Panc1 (cell line): ENCODE results near the gene WDR33. TPM values are rescaled to one million over a fixed set of nuclear protein-coding genes. Genes with fewer than 3 reads are reported as not detected.

Experiments used
- ATAC-seq: fragments of 200-7000 bp; cut with Tn5 transposase; 2 replicates; pipeline ENCODE4 v1.9.1; 2020; ENCODE audit warnings: mild to moderate bottlenecking, moderate library complexity
- BruUV-seq: library from RNA; stranded (reverse); fragments of 400-500 nt; replicated peaks from 2 replicates; lab custom pipeline; 2021; lab: Mats Ljungman, UMichigan
- CTCF ChIA-PET: fragments of 300-600 bp; sonication (Branson Sonifier 250); formaldehyde crosslinking; loops from one replicate; lab custom pipeline; 2022; ENCODE audit warnings: antibody characterized with exemption; lab: Charles Lee
- POLR2A ChIA-PET: fragments of 300-600 bp; sonication (Branson Sonifier 250); formaldehyde crosslinking; loops from one replicate; lab custom pipeline; 2022; ENCODE audit warnings: antibody characterized with exemption; lab: Charles Lee
- DNase-seq: peaks from one replicate; pipeline ENCODE4 v3.0.0-alpha.2; 2010; ENCODE audit warnings: low read depth, low spot score
- H3K27ac ChIP-seq: 2 replicates; pipeline ENCODE4 v1.5.1; 2011; ENCODE audit warnings: mild to moderate bottlenecking, low read length, inconsistent platforms
- H3K27me3 ChIP-seq: fragments of 200-500 bp; sonication (Bioruptor generic); 2 replicates; pipeline ENCODE4 v1.6.0; 2014; ENCODE audit warnings: low read length, inconsistent platforms; ENCODE audit not compliant: control insufficient read depth, insufficient read depth
- H3K36me3 ChIP-seq: fragments of 200-500 bp; sonication (Bioruptor generic); 2 replicates; pipeline ENCODE4 v1.5.1; 2014; ENCODE audit warnings: inconsistent platforms, mild to moderate bottlenecking, low read length, moderate library complexity; ENCODE audit not compliant: control insufficient read depth, insufficient read depth
- H3K4me1 ChIP-seq: 2 replicates; pipeline ENCODE4 v1.5.1; 2011; ENCODE audit warnings: inconsistent platforms, mild to moderate bottlenecking, low read length, moderate library complexity; ENCODE audit not compliant: control insufficient read depth, insufficient read depth
- H3K4me3 ChIP-seq, 2 experiments: 2 replicates each; pipeline ENCODE4 v1.5.1; 2011 to 2012; ENCODE audit warnings: low read depth in 2 of 2, low read length in 2 of 2, mild to moderate bottlenecking in 2 of 2, inconsistent platforms in 1 of 2, moderate library complexity in 1 of 2
- H3K9me3 ChIP-seq: fragments of 200-500 bp; sonication (Bioruptor generic); 2 replicates; pipeline ENCODE4 v1.5.1; 2014; ENCODE audit warnings: low read depth, mild to moderate bottlenecking, inconsistent platforms, low read length, moderate library complexity; ENCODE audit not compliant: control insufficient read depth, insufficient read depth
- CTCF ChIP-seq: fragments of 450-650 bp; IDR thresholded peaks from 2 replicates; pipeline ENCODE4 v1.5.1; 2017; ENCODE audit warnings: mild to moderate bottlenecking
- POLR2AphosphoS5 ChIP-seq: IDR thresholded peaks from 2 replicates; pipeline ENCODE4 v1.6.1; 2012; ENCODE audit warnings: mild to moderate bottlenecking, low read depth, low read length, moderate library complexity
- REST ChIP-seq, 2 experiments: IDR thresholded peaks; 2 replicates each; pipeline ENCODE4 v1.6.1; 2011 to 2012; ENCODE audit warnings: low read depth in 2 of 2, control low read depth in 1 of 2, low read length in 1 of 2, mild to moderate bottlenecking in 1 of 2, moderate library complexity in 1 of 2; ENCODE audit not compliant: insufficient read depth in 1 of 2
- SIN3A ChIP-seq: IDR thresholded peaks from 2 replicates; pipeline ENCODE4 v1.6.1; 2012; ENCODE audit warnings: low read depth, mild to moderate bottlenecking, low read length, moderate library complexity, borderline replicate concordance; ENCODE audit not compliant: insufficient read depth
- TCF7L2 ChIP-seq: IDR thresholded peaks from 2 replicates; pipeline ENCODE4 v1.6.1; 2011; ENCODE audit warnings: mild to moderate bottlenecking, low read depth, low read length, inconsistent platforms
- in situ Hi-C: cut with HindIII; loops from 2 replicates; pipeline ENCODE4 v1.10.0; 2016; ENCODE audit warnings: low sequenced_read_pairs, low pct_unique_long_range_greater_than_20kb
- intact Hi-C: fragments of 100-400 bp; cut with micrococcal nuclease; formaldehyde crosslinking; loops from one replicate; pipeline ENCODE4 v1.10.0; 2022; ENCODE audit not compliant: unreplicated experiment
- total RNA-seq: library from RNA; stranded (reverse); gene quantifications from one replicate; pipeline ENCODE4 v1.2.1, GENCODE V29; 2021; ENCODE audit not compliant: unreplicated experiment

WDR33 gene
- total RNA-seq, 1 experiment from 2014 or later = 63.7 TPM

GRCh38 chr2:127740665-127741288, 70.2 kb downstream of the WDR33 start:
- in situ Hi-C loops (no loop called here), intact Hi-C loops (no loop called here)
- ATAC-seq (no peak), DNase-seq (no peak)
- ChIA-PET POLR2A (interaction anchor here (0.5 kb wide), 1 partner anchor 82 kb away, joined by 4 read pairs; no protein-coding TSS in a partner anchor), CTCF (no interaction called here)
- Histone ChIP-seq H3K36me3 (peaks cover 3% of the 10 kb centered on the region; the same call in 1 of the 2 replicates), H3K9me3 (no peaks in the 10 kb centered on the region), H3K4me3 (no peak overlapping the region), H3K27me3 (no peaks in the 10 kb centered on the region), H3K27ac (no peak overlapping the region), H3K4me1 (no peaks in the 10 kb centered on the region)
- no TSS peak for BruUV-seq
- no peak for TF ChIP-seq TCF7L2
- TF ChIP-seq POLR2AphosphoS5 = no peak
- no peak for TF ChIP-seq CTCF
- TF ChIP-seq SIN3A = no peak

- no peaks in the 10 kb centered on the region for H3K4me1 ChIP-seq
- ChIA-PET CTCF (no interaction called here), POLR2A (no interaction called here)
- H3K27ac ChIP-seq = no peak overlapping the region
- H3K36me3 ChIP-seq = peaks cover 3% of the 10 kb centered on the region; the same call in 1 of the 2 replicates
- no peak overlapping the region for H3K4me3 ChIP-seq
- no peak for DNase-seq
- no peaks in the 10 kb centered on the region for H3K27me3 ChIP-seq
- intact Hi-C loops = no loop called here
- BruUV-seq = no TSS peak
- in situ Hi-C loops = no loop called here
- TF ChIP-seq SIN3A (no peak), POLR2AphosphoS5 (no peak), CTCF (no peak), REST (IDR thresholded peaks at IDR 0.05; ENCODE audit: insufficient read depth in 1 of 2, low read depth in 2 of 2, low read length in 1 of 2) (no peak), TCF7L2 (no peak)
- no peaks in the 10 kb centered on the region for H3K9me3 ChIP-seq
- no peak for ATAC-seq
Measured at GRCh38 chr2:127739800-127740199, 71.2 kb downstream of the WDR33 start.
